ENCODE results near the gene EFNA2.

DNA sequence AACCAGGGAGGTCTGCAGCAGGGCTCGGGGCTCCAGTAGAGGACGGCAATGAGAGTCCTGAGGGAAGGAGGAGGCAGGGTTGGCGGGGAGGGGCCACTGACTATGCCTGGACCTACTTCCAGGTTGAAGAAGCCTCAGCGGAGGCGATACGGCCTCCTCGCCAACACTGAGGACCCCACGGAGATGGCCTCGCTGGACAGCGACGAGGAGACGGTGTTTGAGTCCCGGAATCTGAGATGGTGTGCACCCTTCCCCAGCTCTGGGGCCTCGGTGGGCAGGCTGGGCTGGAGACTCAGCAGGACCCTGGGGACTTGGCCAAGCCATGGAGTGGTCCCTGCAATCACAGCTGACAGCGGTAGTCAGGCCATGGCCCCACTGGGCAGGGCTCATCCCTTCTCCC, 8.6 kb upstream of the EFNA2 start:
- TF ChIP-seq, protein P1, sequence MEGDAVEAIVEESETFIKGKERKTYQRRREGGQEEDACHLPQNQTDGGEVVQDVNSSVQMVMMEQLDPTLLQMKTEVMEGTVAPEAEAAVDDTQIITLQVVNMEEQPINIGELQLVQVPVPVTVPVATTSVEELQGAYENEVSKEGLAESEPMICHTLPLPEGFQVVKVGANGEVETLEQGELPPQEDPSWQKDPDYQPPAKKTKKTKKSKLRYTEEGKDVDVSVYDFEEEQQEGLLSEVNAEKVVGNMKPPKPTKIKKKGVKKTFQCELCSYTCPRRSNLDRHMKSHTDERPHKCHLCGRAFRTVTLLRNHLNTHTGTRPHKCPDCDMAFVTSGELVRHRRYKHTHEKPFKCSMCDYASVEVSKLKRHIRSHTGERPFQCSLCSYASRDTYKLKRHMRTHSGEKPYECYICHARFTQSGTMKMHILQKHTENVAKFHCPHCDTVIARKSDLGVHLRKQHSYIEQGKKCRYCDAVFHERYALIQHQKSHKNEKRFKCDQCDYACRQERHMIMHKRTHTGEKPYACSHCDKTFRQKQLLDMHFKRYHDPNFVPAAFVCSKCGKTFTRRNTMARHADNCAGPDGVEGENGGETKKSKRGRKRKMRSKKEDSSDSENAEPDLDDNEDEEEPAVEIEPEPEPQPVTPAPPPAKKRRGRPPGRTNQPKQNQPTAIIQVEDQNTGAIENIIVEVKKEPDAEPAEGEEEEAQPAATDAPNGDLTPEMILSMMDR (IDR thresholded peaks at IDR 0.05; ENCODE audit: insufficient read depth, low read length, poor library complexity, severe bottlenecking): no peak
- no peak for TF ChIP-seq EZH2phosphoT487 (conservative IDR thresholded peaks at IDR 0.05; ENCODE audit: low read length)

All from SU-DHL-6 (cell line).